H9 (cell line): ENCODE results near the gene POFUT1. TPM values are rescaled to one million over a fixed set of nuclear protein-coding genes. Genes with fewer than 3 reads are reported as not detected.
A peak's percentile ranks its signal among the peaks of the same experiment; 100 is the strongest.

Source experiments
- DNase-seq: peaks from one replicate; pipeline ENCODE4 v3.0.0-alpha.2; 2017
- H2AFZ ChIP-seq: one replicate; pipeline ENCODE4 v1.6.1; 2013; ENCODE audit warnings: mild to moderate bottlenecking, low read length, control low read depth, moderate library complexity
- H2AK5ac ChIP-seq: 2 replicates; pipeline ENCODE4 v1.6.1; 2013; ENCODE audit warnings: low read length, control low read depth, mixed read lengths; ENCODE audit not compliant: insufficient read length
- H2BK120ac ChIP-seq: one replicate; pipeline ENCODE4 v1.6.1; 2013; ENCODE audit warnings: low read depth, mild to moderate bottlenecking, low read length, control low read depth, inconsistent platforms; ENCODE audit not compliant: poor library complexity, severe bottlenecking
- H2BK12ac ChIP-seq: 2 replicates; pipeline ENCODE4 v1.6.1; 2013; ENCODE audit warnings: low read length, control low read depth, mixed read lengths, low read depth; ENCODE audit not compliant: insufficient read length
- H2BK15ac ChIP-seq: 2 replicates; pipeline ENCODE4 v1.6.1; 2013; ENCODE audit warnings: low read depth, low read length, control low read depth
- H2BK20ac ChIP-seq: one replicate; pipeline ENCODE4 v1.6.1; 2013; ENCODE audit warnings: low read depth, mild to moderate bottlenecking, low read length, control low read depth, inconsistent platforms; ENCODE audit not compliant: poor library complexity, severe bottlenecking
- H2BK5ac ChIP-seq: 2 replicates; pipeline ENCODE4 v1.6.1; 2013; ENCODE audit warnings: low read length, control low read depth, mixed read lengths; ENCODE audit not compliant: insufficient read length
- H3K14ac ChIP-seq: 2 replicates; pipeline ENCODE4 v1.6.1; 2013; ENCODE audit warnings: low read length, control low read depth; ENCODE audit not compliant: insufficient read depth
- H3K18ac ChIP-seq: 2 replicates; pipeline ENCODE4 v1.6.1; 2013; ENCODE audit warnings: low read depth, mild to moderate bottlenecking, mixed read lengths, low read length, control low read depth; ENCODE audit not compliant: insufficient read length
- H3K23ac ChIP-seq: 2 replicates; pipeline ENCODE4 v1.6.1; 2013; ENCODE audit warnings: low read length, control low read depth, mixed read lengths, low read depth; ENCODE audit not compliant: insufficient read length
- H3K23me2 ChIP-seq: 2 replicates; pipeline ENCODE4 v1.6.1; 2013; ENCODE audit warnings: low read depth, mild to moderate bottlenecking, mixed read lengths, low read length, control low read depth; ENCODE audit not compliant: insufficient read length, poor library complexity, severe bottlenecking
- H3K27ac ChIP-seq: 2 replicates; pipeline ENCODE4 v1.5.1; 2013; ENCODE audit warnings: low read length, control low read depth, mixed read lengths, low read depth; ENCODE audit not compliant: insufficient read length
- H3K27me3 ChIP-seq: 2 replicates; pipeline ENCODE4 v1.6.1; 2013; ENCODE audit warnings: low read length, control low read depth, inconsistent platforms; ENCODE audit not compliant: insufficient read depth
- H3K4ac ChIP-seq: 2 replicates; pipeline ENCODE4 v1.6.1; 2013; ENCODE audit warnings: low read depth, mild to moderate bottlenecking, control low read depth, inconsistent platforms, low read length, moderate library complexity
- H3K4me1 ChIP-seq: 2 replicates; pipeline ENCODE4 v1.6.1; 2013; ENCODE audit warnings: low read length, control low read depth, inconsistent platforms; ENCODE audit not compliant: insufficient read depth
- H3K4me2 ChIP-seq: 2 replicates; pipeline ENCODE4 v1.6.1; 2013; ENCODE audit warnings: low read length, control low read depth, mixed read lengths; ENCODE audit not compliant: insufficient read length, insufficient read depth
- H3K56ac ChIP-seq: 2 replicates; pipeline ENCODE4 v1.6.1; 2013; ENCODE audit warnings: low read depth, mild to moderate bottlenecking, mixed read lengths, low read length, control low read depth; ENCODE audit not compliant: insufficient read length
- H3K79me1 ChIP-seq: 2 replicates; pipeline ENCODE4 v1.6.1; 2013; ENCODE audit warnings: low read depth, mild to moderate bottlenecking, moderate library complexity, low read length, control low read depth, inconsistent platforms; ENCODE audit not compliant: insufficient read depth, poor library complexity, severe bottlenecking
- H3K79me2 ChIP-seq: 2 replicates; pipeline ENCODE4 v1.6.1; 2013; ENCODE audit warnings: low read length, control low read depth, inconsistent platforms; ENCODE audit not compliant: insufficient read depth
- H3K9ac ChIP-seq: 2 replicates; pipeline ENCODE4 v1.6.1; 2013; ENCODE audit warnings: low read length, control low read depth, mixed read lengths; ENCODE audit not compliant: insufficient read length; ENCODE audit errors: extremely low read depth
- H3K9me3 ChIP-seq: one replicate; pipeline ENCODE4 v1.6.1; 2013; ENCODE audit warnings: low read depth, low read length, inconsistent platforms; ENCODE audit not compliant: control insufficient read depth
- H3T11ph ChIP-seq: one replicate; pipeline ENCODE4 v1.6.1; 2013; ENCODE audit warnings: mild to moderate bottlenecking, low read length, control low read depth, inconsistent platforms
- H4K20me1 ChIP-seq: one replicate; pipeline ENCODE4 v1.6.1; 2013; ENCODE audit not compliant: control insufficient read depth, insufficient read length, insufficient read depth
- H4K5ac ChIP-seq: 2 replicates; pipeline ENCODE4 v1.6.1; 2013; ENCODE audit warnings: low read depth, mild to moderate bottlenecking, mixed read lengths, low read length, control low read depth; ENCODE audit not compliant: insufficient read length
- H4K8ac ChIP-seq: replicated peaks from 2 replicates; pipeline ENCODE4 v1.6.1; 2013; ENCODE audit warnings: low read length, control low read depth, mixed read lengths, low read depth; ENCODE audit not compliant: insufficient read length
- H4K91ac ChIP-seq: 2 replicates; pipeline ENCODE4 v1.6.1; 2013; ENCODE audit warnings: low read depth, mild to moderate bottlenecking, moderate library complexity, mixed read lengths, low read length, control low read depth; ENCODE audit not compliant: insufficient read length
- H3K27ac Mint-ChIP-seq, 3 experiments: 2 replicates in 2 of 3; 3 replicates in 1 of 3; pipeline ENCODE4 v1.8.0; 2020 to 2021; ENCODE audit warnings: mixed read lengths in 3 of 3, mild to moderate bottlenecking in 1 of 3, moderate library complexity in 1 of 3
- H3K27me3 Mint-ChIP-seq: 2 replicates; pipeline ENCODE4 v1.8.0; 2021; ENCODE audit warnings: low read depth, mild to moderate bottlenecking, moderate library complexity, mixed read lengths
- H3K36me3 Mint-ChIP-seq, 3 experiments: 2 replicates in 2 of 3; 3 replicates in 1 of 3; pipeline ENCODE4 v1.8.0; 2020 to 2021; ENCODE audit warnings: low read depth in 3 of 3, mixed read lengths in 3 of 3; ENCODE audit not compliant: insufficient read depth in 1 of 3
- H3K4me1 Mint-ChIP-seq, 2 experiments: 2 replicates each; pipeline ENCODE4 v1.8.0; 2020; ENCODE audit warnings: mixed read lengths in 2 of 2
- H3K4me3 Mint-ChIP-seq, 2 experiments: 2 replicates in 1 of 2; 3 replicates in 1 of 2; pipeline ENCODE4 v1.8.0; 2020 to 2021; ENCODE audit warnings: mild to moderate bottlenecking in 2 of 2, mixed read lengths in 2 of 2, moderate library complexity in 1 of 2
- H3K9me3 Mint-ChIP-seq, 2 experiments: 2 replicates in 1 of 2; 3 replicates in 1 of 2; pipeline ENCODE4 v1.8.0; 2020; ENCODE audit warnings: mild to moderate bottlenecking in 2 of 2, mixed read lengths in 2 of 2, moderate library complexity in 1 of 2
- total RNA-seq: library from RNA; stranded (reverse); gene quantifications from 2 replicates; pipeline ENCODE4 v1.2.1, GENCODE V29; 2021
- TF ChIP-seq, protein P1 (sequence below): fragments of 200-600 bp; sonication (generic); conservative IDR thresholded peaks from 3 replicates; pipeline ENCODE4 v1.8.0; 2021; ENCODE audit warnings: antibody characterized with exemption, mild to moderate bottlenecking

POFUT1 gene
- total RNA-seq, 1 experiment from 2014 or later = 41.2 TPM

DNA sequence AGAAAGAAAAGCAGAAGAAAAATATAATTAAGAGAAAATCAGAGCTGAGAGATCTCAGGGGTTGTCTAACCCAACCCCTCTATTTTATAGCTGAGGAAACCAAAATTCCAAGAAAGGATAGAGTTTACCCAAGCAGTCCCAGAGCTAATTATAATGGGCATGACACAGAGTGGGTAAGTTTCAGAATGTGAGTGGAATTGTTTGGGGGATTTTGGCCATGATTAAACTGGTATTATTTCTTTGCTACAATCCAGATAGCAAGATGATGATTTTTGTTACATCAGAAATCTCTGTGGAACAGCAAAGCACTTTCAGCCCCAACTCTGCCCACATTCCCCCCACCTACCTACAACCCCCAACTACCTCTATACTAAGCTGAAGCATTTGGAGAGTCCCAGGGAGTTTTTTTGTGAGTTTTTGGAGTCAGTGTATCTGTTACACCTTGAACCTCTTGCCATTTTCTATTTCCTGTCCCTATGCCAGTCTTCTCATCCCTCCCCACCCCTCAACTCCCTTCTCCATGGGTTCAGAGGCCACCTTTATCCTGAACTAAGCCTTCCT is 24.7 kb downstream of the POFUT1 start:
- H3K9me3 ChIP-seq = no peaks in the 10 kb centered on the region
- no peaks in the 10 kb centered on the region; a peak in 1 of 4 replicates for H3K4me1 Mint-ChIP-seq
- H3K79me1 ChIP-seq = no peaks in the 10 kb centered on the region
- no peak overlapping the region for H2AFZ ChIP-seq
- no peak overlapping the region for H2BK20ac ChIP-seq
- no peak overlapping the region for H3K4me2 ChIP-seq
- H3K4me3 Mint-ChIP-seq = no peak overlapping the region; a peak in 1 of 5 replicates
- no peak overlapping the region for H2BK120ac ChIP-seq
- no peak overlapping the region for H3K14ac ChIP-seq
- H3K56ac ChIP-seq = no peak overlapping the region
- H3K18ac ChIP-seq = no peak overlapping the region
- no peaks in the 10 kb centered on the region for H3K79me2 ChIP-seq
- no peaks in the 10 kb centered on the region; the same call in 1 of the 2 replicates for H3K27me3 Mint-ChIP-seq
- H3K23me2 ChIP-seq = no peaks in the 10 kb centered on the region
- DNase-seq = no peak
- H3K4me1 ChIP-seq = no peaks in the 10 kb centered on the region
- H3T11ph ChIP-seq = no peak overlapping the region
- no peak overlapping the region for H2AK5ac ChIP-seq
- H3K9me3 Mint-ChIP-seq = no peaks in the 10 kb centered on the region
- no peak overlapping the region for H3K9ac ChIP-seq
- no peaks in the 10 kb centered on the region for H3K27me3 ChIP-seq
- peak overlapping the region in 1 of 3 experiments; percentile 86; a peak in 1 of 7 replicates for H3K27ac Mint-ChIP-seq
- no peak overlapping the region for H2BK15ac ChIP-seq
- H3K23ac ChIP-seq = no peak overlapping the region
- no peaks in the 10 kb centered on the region for H4K20me1 ChIP-seq
- H4K91ac ChIP-seq = no peak overlapping the region
- H2BK12ac ChIP-seq = no peak overlapping the region
- TF ChIP-seq, protein P1, sequence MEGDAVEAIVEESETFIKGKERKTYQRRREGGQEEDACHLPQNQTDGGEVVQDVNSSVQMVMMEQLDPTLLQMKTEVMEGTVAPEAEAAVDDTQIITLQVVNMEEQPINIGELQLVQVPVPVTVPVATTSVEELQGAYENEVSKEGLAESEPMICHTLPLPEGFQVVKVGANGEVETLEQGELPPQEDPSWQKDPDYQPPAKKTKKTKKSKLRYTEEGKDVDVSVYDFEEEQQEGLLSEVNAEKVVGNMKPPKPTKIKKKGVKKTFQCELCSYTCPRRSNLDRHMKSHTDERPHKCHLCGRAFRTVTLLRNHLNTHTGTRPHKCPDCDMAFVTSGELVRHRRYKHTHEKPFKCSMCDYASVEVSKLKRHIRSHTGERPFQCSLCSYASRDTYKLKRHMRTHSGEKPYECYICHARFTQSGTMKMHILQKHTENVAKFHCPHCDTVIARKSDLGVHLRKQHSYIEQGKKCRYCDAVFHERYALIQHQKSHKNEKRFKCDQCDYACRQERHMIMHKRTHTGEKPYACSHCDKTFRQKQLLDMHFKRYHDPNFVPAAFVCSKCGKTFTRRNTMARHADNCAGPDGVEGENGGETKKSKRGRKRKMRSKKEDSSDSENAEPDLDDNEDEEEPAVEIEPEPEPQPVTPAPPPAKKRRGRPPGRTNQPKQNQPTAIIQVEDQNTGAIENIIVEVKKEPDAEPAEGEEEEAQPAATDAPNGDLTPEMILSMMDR = no peak
- peaks cover 36 to 76% (median 68%) of the 10 kb centered on the region in 3 experiments; a peak in 6 of 7 replicates for H3K36me3 Mint-ChIP-seq
- no peak overlapping the region for H3K27ac ChIP-seq
- H4K5ac ChIP-seq = no peak overlapping the region
- no peak overlapping the region for H4K8ac ChIP-seq
- H3K4ac ChIP-seq = no peak overlapping the region
- no peak overlapping the region for H2BK5ac ChIP-seq
